HEK293T (cell line): ENCODE measurements around the gene ADIG.

Source experiments
- CTCF ChIA-PET: fragments of 350-600 bp; formaldehyde crosslinking; extraction: SDS; loops from one replicate; lab custom pipeline; 2021; ENCODE audit warnings: antibody characterized with exemption, inconsistent platforms; lab: Yijun Ruan, JAX
- POLR2A ChIA-PET: fragments of 350-600 bp; formaldehyde crosslinking; extraction: SDS; loops from one replicate; lab custom pipeline; 2020; ENCODE audit warnings: antibody characterized with exemption, inconsistent platforms; lab: Yijun Ruan, JAX
- DNase-seq: peaks from one replicate; pipeline ENCODE4 v3.0.0; 2012; ENCODE audit warnings: mixed read lengths; ENCODE audit errors: extremely low spot score
- ARNT ChIP-seq: fragments of 450-650 bp; IDR thresholded peaks from 2 replicates; pipeline ENCODE4 v1.6.1; 2017; ENCODE audit warnings: mild to moderate bottlenecking
- BHLHE40 ChIP-seq: fragments of 450-650 bp; IDR thresholded peaks from 2 replicates; pipeline ENCODE4 v1.6.1; 2016; ENCODE audit warnings: mild to moderate bottlenecking, moderate library complexity, borderline replicate concordance
- CTBP1 ChIP-seq: fragments of 450-650 bp; IDR thresholded peaks from 2 replicates; pipeline ENCODE4 v1.6.1; 2016; ENCODE audit warnings: borderline replicate concordance
- ELF4 ChIP-seq: fragments of 450-650 bp; IDR thresholded peaks from 2 replicates; pipeline ENCODE4 v1.6.1; 2017; ENCODE audit warnings: antibody characterized with exemption
- FOXA1 ChIP-seq: fragments of 450-650 bp; IDR thresholded peaks from 2 replicates; pipeline ENCODE4 v1.6.1; 2016; ENCODE audit warnings: mild to moderate bottlenecking
- FOXK2 ChIP-seq: fragments of 450-650 bp; IDR thresholded peaks from 2 replicates; pipeline ENCODE4 v1.6.1; 2016; ENCODE audit warnings: mild to moderate bottlenecking
- FOXM1 ChIP-seq: fragments of 450-650 bp; IDR thresholded peaks from 2 replicates; pipeline ENCODE4 v1.6.1; 2017; ENCODE audit warnings: mild to moderate bottlenecking, borderline replicate concordance
- HDGF ChIP-seq: fragments of 450-650 bp; IDR thresholded peaks from 2 replicates; pipeline ENCODE4 v1.6.1; 2017; ENCODE audit warnings: antibody characterized with exemption, borderline replicate concordance
- L3MBTL2 ChIP-seq: fragments of 450-650 bp; conservative IDR thresholded peaks from 2 replicates; pipeline ENCODE4 v1.6.1; 2016; ENCODE audit warnings: mild to moderate bottlenecking
- LEF1 ChIP-seq: fragments of 450-650 bp; IDR thresholded peaks from 2 replicates; pipeline ENCODE4 v1.6.1; 2017; ENCODE audit warnings: mild to moderate bottlenecking, borderline replicate concordance
- NFRKB ChIP-seq: fragments of 450-650 bp; IDR thresholded peaks from 2 replicates; pipeline ENCODE4 v1.6.1; 2016; ENCODE audit warnings: mild to moderate bottlenecking, moderate library complexity
- PKNOX1 ChIP-seq: fragments of 450-650 bp; IDR thresholded peaks from 2 replicates; pipeline ENCODE4 v1.6.1; 2016
- SP1 ChIP-seq: fragments of 450-650 bp; IDR thresholded peaks from 2 replicates; pipeline ENCODE4 v1.6.1; 2017
- SUZ12 ChIP-seq: fragments of 450-650 bp; IDR thresholded peaks from 2 replicates; pipeline ENCODE4 v1.6.1; 2016; ENCODE audit warnings: mild to moderate bottlenecking
- TARDBP ChIP-seq: fragments of 450-650 bp; IDR thresholded peaks from 2 replicates; pipeline ENCODE4 v1.6.1; 2016
- ZNF384 ChIP-seq: fragments of 450-650 bp; IDR thresholded peaks from 2 replicates; pipeline ENCODE4 v1.6.1; 2016

The ADIG gene

GRCh38 chr20:38564680-38565079 lies 16.3 kb upstream of the ADIG start:
- ChIA-PET POLR2A (no interaction called here), CTCF (no interaction called here)
- TF ChIP-seq ARNT, result no peak
- TF ChIP-seq ZNF384, result no peak
- TF ChIP-seq BHLHE40, result no peak
- TF ChIP-seq FOXM1, result no peak
- no peak for TF ChIP-seq FOXK2
- no peak for TF ChIP-seq NFRKB
- TF ChIP-seq SP1, result no peak
- no peak for TF ChIP-seq SUZ12
- no peak for TF ChIP-seq ELF4
- TF ChIP-seq HDGF, result no peak
- no peak for TF ChIP-seq CTBP1
- TF ChIP-seq PKNOX1, result no peak
- no peak for DNase-seq

- POLR2A ChIA-PET, result no interaction called here
- no peak for DNase-seq
- TF ChIP-seq L3MBTL2 (no peak), SP1 (no peak), ZNF384 (no peak), FOXK2 (no peak), ARNT (no peak), LEF1 (no peak), FOXA1 (no peak), NFRKB (no peak)
- CTCF ChIA-PET, result no interaction called here
These were observed 14.9 kb upstream of the ADIG start for GRCh38 chr20:38566036-38566598.

- POLR2A ChIA-PET, result interaction anchor here (1.2 kb wide), 1 partner anchor 135 kb away, joined by 3 read pairs; the partner anchor contains the start of gene SNHG17
- CTCF ChIA-PET, result no interaction called here
- no peak for TF ChIP-seq ZNF384
- TF ChIP-seq TARDBP, result no peak
- TF ChIP-seq LEF1, result no peak
- DNase-seq, result no peak
These were observed 11.1 kb upstream of the ADIG start for GRCh38 chr20:38569747-38570525.

GRCh38 chr20:38573413-38573812 lies 7.6 kb upstream of the ADIG start:
- TF ChIP-seq ELF4 (no peak), PKNOX1 (no peak), TARDBP (no peak)
- no peak for DNase-seq
- ChIA-PET CTCF (no interaction called here), POLR2A (no interaction called here)

GRCh38 chr20:38579219-38579910 lies 1.6 kb upstream of the ADIG start:
- CTCF ChIA-PET, result no interaction called here
- TF ChIP-seq FOXK2 (no peak), PKNOX1 (no peak), SP1 (no peak), L3MBTL2 (no peak), SUZ12 (no peak), FOXA1 (no peak), ZNF384 (no peak), HDGF (no peak), ELF4 (no peak), ARNT (no peak), NFRKB (no peak)
- POLR2A ChIA-PET, result no interaction called here
- no peak for DNase-seq

GRCh38 chr20:38579921-38580320 lies 1.1 kb upstream of the ADIG start:
- DNase-seq, result no peak
- CTCF ChIA-PET, result no interaction called here
- POLR2A ChIA-PET, result no interaction called here
- TF ChIP-seq CTBP1 (no peak), PKNOX1 (no peak), NFRKB (no peak), ARNT (no peak), FOXM1 (no peak), BHLHE40 (no peak)
